Activated CD8-positive, alpha-beta memory T cell treated with anti-CD3 and anti-CD28 coated beads for 4 hours (primary cell): ENCODE measurements around the gene TMEM229B.

Experiments used
- DNase-seq, 2 donors: peaks; one replicate each; pipeline ENCODE4 v3.0.0-alpha.2; 2020; ENCODE audit warnings: low read depth in 2 of 2

Gene TMEM229B

GRCh38 chr14:67487332-67487731 is 1.2 kb downstream of the TMEM229B start:
- DNase-seq = no peak

- DNase-seq = no peak
Measured at GRCh38 chr14:67486890-67487289, 1.6 kb downstream of the TMEM229B start.

- no peak for DNase-seq
Measured at GRCh38 chr14:67485501-67486095, 2.9 kb downstream of the TMEM229B start.

- no peak for DNase-seq
Measured at GRCh38 chr14:67483579-67484285, 4.8 kb downstream of the TMEM229B start.

GRCh38 chr14:67482231-67483164 is 6.0 kb downstream of the TMEM229B start:
- DNase-seq = no peak

GRCh38 chr14:67480011-67480410 is 8.5 kb downstream of the TMEM229B start:
- DNase-seq = no peak

- DNase-seq = no peak
Measured at GRCh38 chr14:67478800-67479084, 9.8 kb downstream of the TMEM229B start.

GRCh38 chr14:67477926-67478799 is 10.4 kb downstream of the TMEM229B start:
- DNase-seq = no peak

- DNase-seq = no peak
Measured at GRCh38 chr14:67474366-67474765, 14.2 kb downstream of the TMEM229B start.

- no peak for DNase-seq
Measured at GRCh38 chr14:67473290-67474082, 15.0 kb downstream of the TMEM229B start.

GRCh38 chr14:67472726-67473125 is 15.8 kb downstream of the TMEM229B start:
- no peak for DNase-seq

GRCh38 chr14:67469954-67470353 is 18.6 kb downstream of the TMEM229B start:
- DNase-seq = no peak

- no peak for DNase-seq
Measured at GRCh38 chr14:67468378-67468730, 20.2 kb downstream of the TMEM229B start.

- no peak for DNase-seq
Measured at GRCh38 chr14:67467134-67467533, 21.4 kb downstream of the TMEM229B start.

GRCh38 chr14:67464879-67465278 is 23.6 kb downstream of the TMEM229B start:
- no peak for DNase-seq

- DNase-seq = no peak
Measured at GRCh38 chr14:67464377-67464776, 24.1 kb downstream of the TMEM229B start.

GRCh38 chr14:67463900-67464299 is 24.6 kb downstream of the TMEM229B start:
- no peak for DNase-seq

- no peak for DNase-seq
Measured at GRCh38 chr14:67461996-67462395, 26.5 kb downstream of the TMEM229B start.

- no peak for DNase-seq
Measured at GRCh38 chr14:67461341-67461985, 27.1 kb downstream of the TMEM229B start.

GRCh38 chr14:67459336-67459735 is 29.2 kb downstream of the TMEM229B start:
- no peak for DNase-seq

- DNase-seq = no peak
Measured at GRCh38 chr14:67457782-67458181, 30.7 kb downstream of the TMEM229B start.
